WTC11 (cell line): ENCODE data around the gene MEF2D. TPM values are rescaled to one million over a fixed set of nuclear protein-coding genes. Genes with fewer than 3 reads are reported as not detected.

Experiments used
- ATAC-seq: fragments of 200-7000 bp; cut with Tn5 transposase; 2 replicates; pipeline ENCODE4 v1.10.0; 2021; ENCODE audit warnings: mild to moderate bottlenecking, moderate library complexity
- CTCF ChIA-PET: fragments of 300-600 bp; sonication (Branson Sonifier 250); formaldehyde crosslinking; loops from one replicate; lab custom pipeline; 2021; ENCODE audit warnings: antibody characterized with exemption; lab: Charles Lee
- POLR2A ChIA-PET: fragments of 350-600 bp; sonication (Branson Sonifier 250); formaldehyde crosslinking; loops from one replicate; lab custom pipeline; 2021; ENCODE audit warnings: antibody characterized with exemption; lab: Charles Lee
- DNase-seq: peaks from one replicate; pipeline ENCODE4 v3.0.0; 2021; ENCODE audit warnings: low spot score
- H3K27ac Mint-ChIP-seq: 2 replicates; pipeline ENCODE4 v1.8.0; 2021; ENCODE audit warnings: mixed read lengths
- H3K27me3 Mint-ChIP-seq: 2 replicates; pipeline ENCODE4 v1.8.0; 2021; ENCODE audit warnings: low read depth, mild to moderate bottlenecking, moderate library complexity, mixed read lengths
- H3K36me3 Mint-ChIP-seq: 2 replicates; pipeline ENCODE4 v1.8.0; 2021; ENCODE audit warnings: mixed read lengths
- H3K4me1 Mint-ChIP-seq: 2 replicates; pipeline ENCODE4 v1.8.0; 2022; ENCODE audit warnings: mixed read lengths
- H3K4me3 Mint-ChIP-seq: 2 replicates; pipeline ENCODE4 v1.8.0; 2021; ENCODE audit warnings: mild to moderate bottlenecking, moderate library complexity, mixed read lengths
- H3K9me3 Mint-ChIP-seq: 2 replicates; pipeline ENCODE4 v1.8.0; 2021; ENCODE audit warnings: mixed read lengths
- ARID4B ChIP-seq: sonication (generic); formaldehyde crosslinking; IDR thresholded peaks from 2 replicates; pipeline ENCODE4 v1.8.0; 2023; ENCODE audit warnings: missing genetic modification reagents, mild to moderate bottlenecking, borderline replicate concordance
- ATF3 ChIP-seq: sonication (generic); formaldehyde crosslinking; conservative IDR thresholded peaks from 2 replicates; pipeline ENCODE4 v1.8.1; 2022; ENCODE audit warnings: mild to moderate bottlenecking, missing genetic modification reagents
- CDX4 ChIP-seq: fragments of 250-450 bp; sonication (Bioruptor Pico); IDR thresholded peaks from 2 replicates; pipeline ENCODE4 v1.9.0; 2021; ENCODE audit warnings: moderate library complexity, mild to moderate bottlenecking, inconsistent platforms, borderline replicate concordance
- E2F5 ChIP-seq: sonication (generic); formaldehyde crosslinking; IDR thresholded peaks from 2 replicates; pipeline ENCODE4 v1.8.1; 2022; ENCODE audit warnings: mild to moderate bottlenecking, moderate library complexity, missing genetic modification reagents
- ELF4 ChIP-seq: sonication (generic); formaldehyde crosslinking; IDR thresholded peaks from 2 replicates; pipeline ENCODE4 v1.8.1; 2022; ENCODE audit warnings: low read depth, mild to moderate bottlenecking, moderate library complexity, missing genetic modification reagents
- MXD4 ChIP-seq: fragments of 250-450 bp; sonication (Bioruptor Pico); IDR thresholded peaks from 2 replicates; pipeline ENCODE4 v1.8.0; 2021; ENCODE audit warnings: mild to moderate bottlenecking, moderate library complexity, borderline replicate concordance
- NFATC4 ChIP-seq: fragments of 250-450 bp; sonication (Bioruptor Pico); IDR thresholded peaks from 2 replicates; pipeline ENCODE4 v1.9.0; 2021; ENCODE audit warnings: mild to moderate bottlenecking
- NR1H2 ChIP-seq: sonication (generic); formaldehyde crosslinking; IDR thresholded peaks from 2 replicates; pipeline ENCODE4 v1.9.0; 2021; ENCODE audit warnings: mild to moderate bottlenecking, moderate library complexity, missing genetic modification reagents
- NR3C1 ChIP-seq: sonication (generic); formaldehyde crosslinking; conservative IDR thresholded peaks from 2 replicates; pipeline ENCODE4 v1.8.1; 2023; ENCODE audit warnings: low read depth, mild to moderate bottlenecking, missing genetic modification reagents
- RORB ChIP-seq: fragments of 250-450 bp; sonication (Bioruptor Pico); IDR thresholded peaks from 2 replicates; pipeline ENCODE4 v1.9.0; 2021; ENCODE audit warnings: mild to moderate bottlenecking
- TEAD1 ChIP-seq: sonication (generic); formaldehyde crosslinking; IDR thresholded peaks from 2 replicates; pipeline ENCODE4 v1.8.0; 2022; ENCODE audit warnings: mild to moderate bottlenecking, missing genetic modification reagents
- TEAD4 ChIP-seq: sonication (generic); formaldehyde crosslinking; IDR thresholded peaks from 2 replicates; pipeline ENCODE4 v1.8.0; 2022; ENCODE audit warnings: mild to moderate bottlenecking, missing genetic modification reagents
- USF1 ChIP-seq: sonication (generic); formaldehyde crosslinking; IDR thresholded peaks from 2 replicates; pipeline ENCODE4 v1.8.0; 2022; ENCODE audit warnings: mild to moderate bottlenecking, missing genetic modification reagents
- ZMAT4 ChIP-seq: fragments of 250-450 bp; sonication (Bioruptor Pico); IDR thresholded peaks from 2 replicates; pipeline ENCODE4 v1.9.0; 2021; ENCODE audit warnings: mild to moderate bottlenecking
- ZNF121 ChIP-seq: sonication (generic); formaldehyde crosslinking; IDR thresholded peaks from 2 replicates; pipeline ENCODE4 v1.8.0; 2023; ENCODE audit warnings: missing genetic modification reagents
- ZNF317 ChIP-seq: sonication (generic); formaldehyde crosslinking; IDR thresholded peaks from 2 replicates; pipeline ENCODE4 v1.8.1; 2023; ENCODE audit warnings: low read depth, mild to moderate bottlenecking, moderate library complexity, missing genetic modification reagents, borderline replicate concordance
- ZNF425 ChIP-seq: fragments of 250-450 bp; sonication (Bioruptor Pico); conservative IDR thresholded peaks from 2 replicates; pipeline ENCODE4 v1.9.0; 2021; ENCODE audit warnings: mild to moderate bottlenecking
- ZNF512 ChIP-seq: sonication (generic); formaldehyde crosslinking; IDR thresholded peaks from 2 replicates; pipeline ENCODE4 v1.8.1; 2022; ENCODE audit warnings: missing genetic modification reagents, borderline replicate concordance
- total RNA-seq: library from RNA; stranded (reverse); gene quantifications from 3 replicates; pipeline ENCODE4 v1.2.3, GENCODE V29; 2021

The MEF2D gene
- total RNA-seq, 1 experiment from 2014 or later: 24.1 TPM

- Mint-ChIP-seq H3K36me3 (peaks cover 6% of the 10 kb centered on the region), H3K4me3 (no peak overlapping the region), H3K9me3 (no peaks in the 10 kb centered on the region), H3K27ac (no peak overlapping the region), H3K4me1 (peaks cover 36% of the 10 kb centered on the region), H3K27me3 (no peaks in the 10 kb centered on the region)
- ChIA-PET CTCF (interaction anchor here (1.0 to 3.1 kb wide), 2 partner anchors 13 to 22 kb away, joined by 3 to 21 read pairs; no protein-coding TSS in a partner anchor), POLR2A (no interaction called here)
- no peak for ATAC-seq
- TF ChIP-seq ARID4B (CRISPR knock-in tag) (no peak), ZNF121 (CRISPR knock-in tag) (no peak), TEAD4 (no peak), NR3C1 (no peak), ZNF317 (CRISPR knock-in tag) (no peak), USF1 (CRISPR knock-in tag) (no peak), MXD4 (CRISPR knock-in tag) (no peak), E2F5 (no peak), TEAD1 (CRISPR knock-in tag) (no peak), RORB (CRISPR knock-in tag) (no peak), ZNF512 (CRISPR knock-in tag) (no peak), NR1H2 (CRISPR knock-in tag) (no peak), ZMAT4 (CRISPR knock-in tag) (no peak), CDX4 (no peak), ELF4 (no peak), ATF3 (no peak), ZNF425 (no peak), NFATC4 (CRISPR knock-in tag) (no peak)
- no peak for DNase-seq
Observed at GRCh38 chr1:156467906-156468305, 32.7 kb downstream of the MEF2D start.
